CD4-positive, alpha-beta T cell treated with Interleukin-10 for 1 hour (primary cell): ENCODE results near the gene ELP2.
"Not testable (repeated sequence)": the region's sequence is repeated elsewhere in the genome, so short reads cannot be mapped to it uniquely, and the experiment has no call there.

Experiments used
- DNase-seq: peaks from one replicate; pipeline ENCODE4 v3.0.0-alpha.2; 2020

ELP2 gene

DNA sequence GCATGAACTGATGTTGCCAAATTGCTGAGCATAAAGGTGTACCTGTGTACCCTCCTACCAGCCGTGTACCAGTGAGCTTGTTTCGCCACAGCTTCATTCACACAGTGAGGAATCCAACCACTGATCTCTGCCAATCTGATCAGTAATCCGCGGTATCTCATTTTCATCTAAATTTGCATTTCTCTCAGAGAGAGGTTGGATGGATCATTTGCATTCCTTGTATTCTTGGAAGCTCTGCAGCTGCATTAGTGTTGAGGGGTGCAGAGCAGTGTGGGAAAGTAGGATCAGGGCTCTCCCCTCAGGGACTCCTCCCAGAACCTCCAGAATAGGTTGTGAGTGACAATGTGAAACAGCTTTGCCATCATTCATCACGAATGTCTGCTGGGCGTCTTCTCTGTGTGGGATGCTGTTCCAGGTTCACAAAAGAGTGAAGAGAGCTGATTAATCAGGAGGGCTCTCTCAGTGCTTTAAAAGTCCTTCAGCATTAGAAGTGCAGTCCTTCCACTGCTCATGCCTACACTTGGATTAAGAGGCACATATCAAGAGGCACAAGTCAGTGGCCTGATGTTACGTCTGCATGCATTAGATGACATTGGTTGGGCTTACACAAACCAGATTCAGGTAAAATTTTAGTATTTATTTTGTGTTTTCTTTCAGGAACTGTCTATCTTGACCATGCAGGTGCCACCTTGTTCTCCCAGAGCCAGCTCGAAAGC, 65.1 kb downstream of the ELP2 start:
- no peak for DNase-seq

DNA sequence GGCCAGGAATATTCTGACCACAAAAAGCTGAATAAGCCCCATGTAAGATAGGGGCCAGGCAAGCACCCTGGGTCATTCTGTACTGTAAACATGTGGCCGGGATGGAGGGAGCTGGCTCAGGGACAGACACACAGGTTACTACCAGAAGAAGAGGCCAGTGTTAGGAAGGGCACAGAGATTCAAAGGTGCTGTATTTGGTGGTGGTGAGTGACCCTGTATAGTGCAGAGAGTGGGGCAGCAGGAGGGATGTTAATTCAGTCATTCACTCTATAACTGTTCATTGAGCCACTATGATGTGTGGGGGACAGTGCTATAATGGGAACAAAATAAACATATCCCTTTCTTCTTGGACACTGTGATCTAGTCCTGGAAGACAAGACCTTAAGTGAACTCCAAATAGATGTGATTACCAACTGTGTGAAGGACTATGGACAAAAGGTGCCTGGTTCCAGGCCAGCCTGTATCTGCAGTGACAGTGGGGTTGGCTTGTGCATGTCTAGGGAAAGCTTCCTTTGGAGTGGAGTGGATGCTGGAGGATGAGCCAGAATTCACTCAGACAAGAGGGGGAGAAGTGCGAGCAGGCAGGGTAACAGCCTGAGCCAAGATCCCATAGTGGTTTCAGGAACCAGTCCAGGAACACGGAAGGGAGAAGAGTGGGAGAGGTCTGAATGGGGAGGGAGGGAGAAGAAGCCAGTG, 65.9 kb downstream of the ELP2 start:
- no peak for DNase-seq

DNA sequence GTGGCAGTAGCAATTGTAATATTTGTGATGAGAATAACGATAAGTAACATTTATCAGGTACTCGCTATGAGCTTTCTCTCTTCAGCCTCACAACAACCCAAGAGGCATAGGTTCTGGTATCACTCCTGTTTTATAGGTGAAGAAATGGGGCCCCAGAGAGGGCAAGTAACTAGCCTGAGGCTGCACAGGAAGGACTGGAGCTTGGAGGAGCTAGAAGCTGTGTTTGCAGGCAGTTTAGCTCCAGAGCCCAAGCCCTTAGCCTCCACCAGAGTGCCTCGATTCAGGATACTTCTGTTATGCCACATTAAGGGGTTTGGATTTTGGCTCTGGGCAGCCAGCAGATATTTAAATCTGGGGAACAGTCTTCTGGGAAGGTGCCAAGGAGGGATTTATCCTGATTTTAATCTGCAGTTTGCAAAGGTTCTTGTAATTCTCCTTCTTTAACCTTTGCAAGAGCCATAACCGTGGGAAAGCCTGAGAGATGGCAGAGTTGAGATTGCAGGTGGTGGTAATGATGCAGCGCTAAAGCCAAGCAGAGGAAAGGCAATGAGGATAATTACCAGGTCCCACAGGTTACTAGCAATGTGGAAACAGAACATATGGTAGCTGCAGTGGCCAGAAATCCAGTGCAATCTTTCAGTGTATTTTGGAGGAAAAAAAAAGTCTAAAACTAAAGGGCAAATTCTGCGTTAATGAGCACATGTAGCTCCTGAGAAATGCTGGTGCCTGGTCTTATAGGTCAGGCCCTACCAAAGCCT, 66.7 kb downstream of the ELP2 start:
- DNase-seq = no peak

DNA sequence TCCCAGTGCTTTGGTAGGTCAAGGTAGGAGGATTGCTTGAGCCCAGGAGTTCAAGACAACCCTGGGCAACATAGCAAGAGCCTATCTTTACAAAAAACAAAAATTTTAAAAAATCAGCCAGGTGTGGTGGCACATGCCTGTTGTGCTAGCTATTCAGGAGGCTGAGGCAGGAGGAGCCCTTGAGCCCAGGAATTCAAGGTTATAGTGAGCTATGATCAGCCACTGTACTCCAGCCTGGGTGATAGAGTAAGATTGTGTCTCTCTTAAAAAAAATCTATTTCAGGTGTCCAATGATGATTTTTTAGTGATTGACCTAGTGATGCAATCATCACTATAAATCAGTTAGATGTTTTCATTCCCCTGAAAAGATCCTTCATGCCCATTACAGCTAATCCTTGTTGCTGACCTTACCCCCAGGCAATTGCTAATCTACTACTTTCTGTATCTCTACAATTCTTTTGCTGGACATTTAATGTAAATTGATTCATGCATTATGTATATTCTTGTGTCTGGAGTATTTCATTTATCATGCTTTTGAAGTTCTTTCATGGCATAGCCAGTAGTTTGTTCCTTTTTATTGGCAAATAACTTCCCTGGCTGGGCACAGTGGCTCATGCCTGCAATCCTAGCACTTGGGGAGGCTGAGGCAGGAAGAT, 67.9 kb downstream of the ELP2 start:
- no peak for DNase-seq

DNA sequence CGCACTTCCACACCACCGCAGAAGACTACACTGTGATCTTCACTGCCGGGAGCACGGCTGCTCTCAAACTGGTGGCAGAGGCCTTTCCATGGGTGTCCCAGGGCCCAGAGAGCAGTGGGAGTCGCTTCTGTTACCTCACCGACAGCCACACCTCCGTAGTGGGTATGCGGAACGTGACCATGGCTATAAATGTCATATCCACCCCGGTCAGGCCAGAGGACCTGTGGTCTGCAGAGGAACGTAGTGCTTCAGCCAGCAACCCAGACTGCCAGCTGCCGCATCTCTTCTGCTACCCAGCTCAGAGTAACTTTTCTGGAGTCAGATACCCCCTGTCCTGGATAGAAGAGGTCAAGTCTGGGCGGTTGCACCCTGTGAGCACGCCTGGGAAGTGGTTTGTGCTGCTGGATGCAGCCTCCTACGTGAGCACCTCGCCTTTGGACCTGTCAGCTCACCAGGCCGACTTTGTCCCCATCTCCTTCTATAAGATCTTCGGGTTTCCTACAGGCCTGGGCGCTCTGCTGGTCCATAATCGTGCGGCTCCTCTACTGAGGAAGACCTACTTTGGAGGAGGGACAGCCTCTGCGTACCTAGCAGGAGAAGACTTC, 70.1 kb downstream of the ELP2 start:
- no peak for DNase-seq

DNA sequence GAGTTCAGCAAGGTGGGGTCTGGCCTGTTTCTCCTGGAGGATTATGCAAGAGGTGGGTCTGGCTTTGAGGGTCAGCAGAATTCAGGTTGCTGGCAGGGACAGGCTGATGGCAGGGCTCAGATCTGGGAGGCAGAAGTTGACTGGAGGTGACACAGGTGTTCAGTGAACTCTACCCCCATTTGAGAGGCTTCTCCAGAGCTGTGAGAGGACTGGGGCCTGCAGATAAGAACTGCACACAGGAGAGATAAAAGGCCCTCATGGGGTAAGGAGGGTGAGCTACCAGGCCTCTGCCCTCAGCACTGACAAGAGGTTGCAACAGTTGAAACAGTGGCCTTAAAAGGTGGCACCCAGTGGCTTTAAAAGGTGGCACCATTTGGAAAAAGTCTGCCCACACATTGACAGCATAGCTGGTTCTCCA, 70.7 kb downstream of the ELP2 start:
- DNase-seq = no peak

DNA sequence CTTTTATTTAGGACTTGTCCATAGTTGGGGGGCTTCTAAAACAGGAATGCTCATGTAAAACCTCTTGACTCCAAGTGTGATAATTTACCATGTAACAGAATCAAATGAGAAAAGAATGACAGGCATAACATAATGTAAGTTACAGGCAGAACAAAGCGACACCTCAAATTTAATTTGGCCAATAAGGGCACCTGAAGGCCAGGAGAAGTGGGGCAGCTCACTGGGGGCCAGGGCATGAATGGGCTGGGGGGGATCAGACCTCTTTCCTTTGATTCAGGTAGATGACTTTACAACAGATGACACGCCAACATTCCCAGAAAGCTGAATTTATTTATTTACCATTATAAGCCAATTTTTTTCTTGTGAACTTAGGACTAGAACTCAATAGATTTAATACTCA, 72.1 kb downstream of the ELP2 start:
- no peak for DNase-seq

DNA sequence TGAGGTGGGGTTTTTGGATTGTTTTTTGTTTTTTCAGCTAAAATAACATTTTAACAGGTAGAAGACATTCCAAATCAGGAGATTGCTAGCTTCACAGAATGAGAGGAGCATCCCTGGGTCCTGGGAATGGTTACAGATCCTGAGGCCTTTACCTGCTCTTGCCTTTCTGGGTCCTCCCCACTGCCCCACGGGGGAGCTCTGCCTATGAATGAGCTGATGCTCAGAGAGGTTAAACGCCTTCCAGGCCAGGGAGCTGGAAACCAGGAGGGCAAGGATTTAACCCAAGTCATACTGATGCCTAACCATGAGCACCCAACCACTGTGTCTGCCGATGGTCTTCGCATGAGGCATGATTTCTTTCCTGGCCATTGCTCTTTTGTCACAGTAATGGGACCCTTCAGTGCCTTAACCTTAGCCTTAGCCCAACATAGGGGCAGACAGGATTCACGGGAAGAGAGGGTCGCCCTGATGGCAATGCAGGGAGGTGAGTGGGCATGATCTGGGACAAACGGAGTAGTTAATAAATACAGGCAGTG, 73.7 kb downstream of the ELP2 start:
- DNase-seq = no peak

DNA sequence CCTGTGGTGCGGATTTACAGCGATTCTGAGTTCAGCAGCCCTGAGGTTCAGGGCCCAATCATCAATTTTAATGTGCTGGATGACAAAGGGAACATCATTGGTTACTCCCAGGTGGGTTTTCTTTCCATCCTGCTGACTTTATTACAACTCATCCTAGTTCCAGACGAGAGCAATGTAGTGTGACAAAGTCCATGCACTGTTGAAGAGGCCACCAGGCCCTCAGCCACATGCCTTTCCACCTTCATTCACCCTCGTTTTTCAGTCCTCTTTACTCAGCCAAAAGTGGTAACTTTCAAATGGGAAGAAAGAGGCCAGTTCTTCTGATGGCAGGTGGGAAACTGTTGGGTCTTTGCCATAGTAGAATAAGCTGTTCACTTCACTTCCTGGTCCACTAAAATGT, 75.5 kb downstream of the ELP2 start:
- DNase-seq = no peak

DNA sequence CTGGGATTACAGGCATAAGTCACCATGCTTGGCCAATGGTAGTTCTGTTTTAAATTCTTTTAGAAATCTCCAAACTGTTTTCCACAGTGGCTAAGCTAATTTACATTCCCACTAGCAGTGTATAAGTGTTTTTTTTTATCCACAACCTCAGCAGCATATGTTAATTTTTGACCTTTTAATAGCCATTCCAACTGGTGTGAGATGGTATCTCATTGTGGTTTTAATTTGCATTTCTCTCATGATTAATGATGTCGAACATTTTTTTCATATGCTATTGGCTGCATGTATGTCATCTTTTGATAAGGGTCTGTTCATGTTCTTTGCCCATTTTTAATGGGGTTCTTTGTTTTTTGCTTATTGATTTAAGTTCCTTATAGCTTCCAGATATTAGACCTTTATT, 77.6 kb downstream of the ELP2 start:
- no peak for DNase-seq

DNA sequence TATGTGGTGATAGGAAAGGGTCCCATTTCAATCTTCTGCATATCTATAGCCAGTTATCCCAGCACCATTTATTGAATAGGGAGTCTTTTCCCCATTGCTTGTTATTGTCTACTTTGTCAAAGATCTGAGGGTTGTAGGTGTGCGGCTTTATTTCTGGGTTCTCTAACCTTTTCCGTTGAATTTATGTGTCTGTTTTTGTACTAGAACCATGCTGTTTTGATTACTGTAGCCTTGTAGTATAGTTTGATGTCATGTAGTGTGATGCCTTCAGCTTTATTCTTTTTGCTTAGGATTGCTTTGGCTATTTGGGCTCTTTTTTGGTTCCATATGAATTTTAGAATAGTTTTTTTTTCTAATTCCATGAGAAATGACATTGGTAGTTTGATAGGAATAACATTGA, 78.3 kb downstream of the ELP2 start:
- DNase-seq = not testable (repeated sequence)

DNA sequence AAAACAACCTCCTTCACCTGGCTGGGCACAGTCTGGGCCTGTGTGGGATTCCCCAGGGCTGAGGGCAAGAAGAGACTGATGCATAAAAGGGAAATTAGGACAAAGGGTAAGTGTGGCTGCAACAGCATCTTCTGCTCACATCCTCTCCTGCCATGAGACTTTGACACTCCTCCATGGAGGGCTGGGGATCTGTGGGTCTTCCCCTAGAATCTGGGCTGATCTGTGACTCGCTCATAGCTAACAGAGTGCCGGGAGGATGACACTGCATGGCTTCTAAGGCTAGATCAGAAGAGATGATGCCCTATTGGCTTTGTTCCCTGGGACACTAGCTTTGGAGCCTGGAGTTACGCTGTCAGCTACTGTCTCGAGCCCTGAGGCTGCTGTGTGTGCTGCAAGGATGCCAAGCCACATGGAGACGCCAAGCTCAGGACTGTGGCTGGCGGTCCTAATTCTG, 81.9 kb downstream of the ELP2 start:
- DNase-seq = no peak

DNA sequence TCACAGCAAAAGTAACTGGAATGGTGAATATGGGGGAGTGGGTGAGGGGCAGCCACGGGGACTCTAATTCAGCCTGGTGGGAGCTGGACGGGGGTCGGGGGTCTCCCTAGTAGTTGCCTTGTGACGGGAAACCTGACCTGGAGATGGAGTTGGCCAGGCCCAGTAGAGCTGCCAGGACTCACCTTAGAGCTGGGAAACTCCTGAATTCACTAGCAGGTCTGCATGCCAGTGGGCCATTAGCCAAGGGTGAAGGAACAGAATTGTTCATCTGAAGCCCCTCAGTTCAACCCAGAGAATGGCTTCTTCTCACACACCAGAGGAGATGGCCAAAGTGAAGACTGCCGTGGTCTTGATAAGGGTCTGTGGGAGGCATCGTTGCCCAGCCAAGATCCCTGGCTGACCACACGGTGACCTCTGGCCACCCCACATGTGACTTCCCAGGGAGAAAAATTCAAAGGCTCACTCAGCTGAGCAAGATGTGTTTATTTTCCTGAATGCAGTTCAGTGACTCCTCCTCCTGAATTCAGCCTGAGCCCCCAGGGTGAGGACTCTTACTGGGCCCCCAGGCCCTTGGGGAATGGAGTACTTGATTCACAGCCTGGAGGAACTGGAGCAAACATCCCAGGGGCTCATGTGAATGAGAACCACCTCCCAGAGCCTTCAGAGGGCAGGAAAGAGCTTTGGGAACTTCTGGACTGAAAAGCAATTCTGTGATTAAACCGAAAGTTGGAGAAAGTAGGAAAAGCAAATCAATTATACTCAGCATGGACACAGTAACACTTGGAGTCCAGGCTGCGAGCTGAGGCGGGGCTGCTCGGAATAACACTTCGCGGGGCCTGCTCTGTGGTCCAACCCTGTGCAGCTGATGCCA, 82.8 kb downstream of the ELP2 start:
- DNase-seq = no peak

DNA sequence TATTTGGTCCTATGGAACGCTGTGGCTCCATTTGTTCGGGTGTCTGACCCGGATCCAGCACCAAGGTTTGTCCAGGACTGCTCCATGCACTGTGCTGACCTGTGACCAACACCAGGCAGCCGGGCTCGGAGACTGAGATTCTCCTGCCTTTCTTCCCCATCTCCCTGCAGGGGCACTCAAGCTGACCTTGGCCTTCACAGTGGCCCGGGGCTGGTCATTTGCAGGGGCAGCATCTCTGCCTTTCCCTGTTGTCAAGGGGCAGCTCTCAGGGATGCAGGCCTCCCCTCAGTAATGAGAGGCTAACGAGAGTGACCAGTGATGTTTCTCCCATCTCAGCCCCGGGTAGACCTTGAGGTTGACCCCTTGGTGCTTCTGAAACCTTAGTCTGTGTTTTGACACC, 85.1 kb downstream of the ELP2 start:
- DNase-seq = no peak

DNA sequence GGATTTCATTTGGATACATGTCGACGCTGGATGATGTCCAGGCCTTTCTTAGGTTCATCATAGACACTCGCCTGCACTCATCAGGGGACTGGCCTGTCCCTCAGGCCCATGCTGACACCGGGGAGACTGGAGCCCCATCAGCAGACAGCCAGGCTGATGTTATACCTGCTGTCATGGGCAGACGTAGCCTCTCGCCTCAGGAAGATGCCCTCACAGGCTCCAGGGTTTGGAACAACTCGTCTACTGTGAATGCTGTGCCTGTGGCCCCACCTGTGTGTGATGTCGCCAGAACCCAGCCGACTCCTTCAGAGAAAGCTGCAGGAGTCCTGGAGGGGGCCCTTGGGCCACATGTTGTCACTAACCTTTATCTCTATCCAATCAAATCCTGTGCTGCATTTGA, 85.9 kb downstream of the ELP2 start:
- DNase-seq = no peak

DNA sequence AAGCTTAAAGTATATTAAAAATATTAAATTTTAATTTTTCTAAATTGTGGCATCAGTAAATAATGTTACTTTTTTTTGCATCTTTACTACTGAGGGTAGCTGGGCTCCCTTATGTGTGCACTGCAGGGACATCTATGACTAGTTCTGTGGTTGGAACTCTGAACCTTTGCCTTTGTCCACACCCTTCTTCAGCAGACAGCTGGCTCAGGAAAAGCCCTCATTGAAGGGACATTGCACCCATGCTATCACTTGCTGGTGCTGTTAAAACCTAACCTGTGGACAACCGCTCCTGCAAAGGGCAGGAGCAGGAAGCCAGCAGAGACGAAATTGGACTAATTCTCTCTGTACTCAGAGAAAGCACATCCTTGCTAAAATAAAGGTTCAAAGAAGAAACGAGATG, 87.6 kb downstream of the ELP2 start:
- no peak for DNase-seq

DNA sequence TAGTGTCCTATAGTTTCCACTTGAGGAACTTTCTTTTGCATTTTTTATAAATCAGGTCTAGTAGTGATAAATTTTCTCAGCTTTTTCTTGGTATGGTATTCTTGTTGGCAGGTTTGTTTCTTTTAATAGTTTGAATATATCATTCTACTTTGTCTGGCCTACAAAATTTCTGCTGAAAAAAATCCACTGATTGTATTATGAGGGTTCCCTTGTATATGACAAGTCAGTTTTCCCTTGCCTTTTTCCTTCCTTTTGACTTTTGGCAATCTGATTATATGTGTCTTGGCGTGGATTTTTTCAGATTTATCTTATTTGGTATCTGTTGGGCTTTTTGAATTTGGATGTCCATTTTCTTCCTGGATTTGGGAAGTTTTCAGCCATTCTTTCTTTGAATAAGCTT, 99.5 kb downstream of the ELP2 start:
- no peak for DNase-seq
